Esophagus mucosa (tissue), 1 donor: ENCODE results near the gene RMI1. TPM values are rescaled to one million over a fixed set of nuclear protein-coding genes. Genes with fewer than 3 reads are reported as not detected.
"Not testable (repeated sequence)": the region's sequence is repeated elsewhere in the genome, so short reads cannot be mapped to it uniquely, and the experiment has no call there.

Source experiments
- ATAC-seq: fragments of 200-7000 bp; cut with Tn5 transposase; one replicate; pipeline ENCODE4 v1.9.1; 2020
- total RNA-seq: library from RNA; stranded (reverse); gene quantifications from one replicate; pipeline ENCODE4 v1.2.4, GENCODE V29; 2023
- donor health status: DM: yes; HTN: yes; CAD: no.

Gene RMI1
- total RNA-seq, 1 donor from 2014 or later = 6.7 TPM

DNA sequence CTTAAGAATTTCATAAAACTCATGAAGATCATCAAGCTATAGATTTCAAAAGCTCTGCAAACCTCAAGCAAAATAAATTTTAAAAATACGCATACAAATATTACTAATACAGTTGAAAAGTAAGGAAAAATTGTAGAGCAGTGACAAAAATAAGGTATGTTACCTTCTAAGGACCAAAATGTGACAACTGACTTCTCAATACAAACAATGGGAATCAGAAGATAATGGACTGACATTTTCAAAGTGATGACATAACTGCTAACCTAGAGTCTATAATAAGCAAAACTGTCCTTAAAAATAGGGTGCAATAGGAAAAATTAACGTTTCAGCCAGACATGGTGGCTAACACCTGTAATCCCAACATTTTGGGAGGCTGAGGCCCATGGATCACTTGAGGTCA, 27.1 kb downstream of the RMI1 start:
- no peak for ATAC-seq

- no peak for ATAC-seq
Observed at GRCh38 chr9:84024041-84024575, 43.5 kb downstream of the RMI1 start.

GRCh38 chr9:84027201-84027600, 46.6 kb downstream of the RMI1 start:
- peak; percentile 48 for ATAC-seq

DNA sequence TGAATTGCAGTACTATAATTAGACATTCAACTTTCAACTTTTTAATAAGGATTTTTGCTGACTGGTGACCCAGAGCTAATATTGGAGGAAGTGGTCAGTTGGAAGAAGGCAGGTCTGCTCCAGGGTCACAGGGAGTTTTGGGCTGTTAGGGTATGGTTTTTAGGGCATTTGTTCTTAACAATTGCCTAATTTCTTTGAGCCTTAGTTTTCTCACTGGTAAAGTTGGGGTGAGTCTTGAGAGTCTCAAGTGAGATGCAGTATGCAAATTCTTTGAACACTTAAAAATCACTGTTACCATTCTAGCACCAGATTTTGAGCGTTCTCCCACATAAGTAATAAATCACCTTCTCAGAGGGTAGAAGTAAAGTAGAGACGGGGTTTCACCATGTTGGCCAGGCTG, 50.9 kb downstream of the RMI1 start:
- ATAC-seq = no peak

DNA sequence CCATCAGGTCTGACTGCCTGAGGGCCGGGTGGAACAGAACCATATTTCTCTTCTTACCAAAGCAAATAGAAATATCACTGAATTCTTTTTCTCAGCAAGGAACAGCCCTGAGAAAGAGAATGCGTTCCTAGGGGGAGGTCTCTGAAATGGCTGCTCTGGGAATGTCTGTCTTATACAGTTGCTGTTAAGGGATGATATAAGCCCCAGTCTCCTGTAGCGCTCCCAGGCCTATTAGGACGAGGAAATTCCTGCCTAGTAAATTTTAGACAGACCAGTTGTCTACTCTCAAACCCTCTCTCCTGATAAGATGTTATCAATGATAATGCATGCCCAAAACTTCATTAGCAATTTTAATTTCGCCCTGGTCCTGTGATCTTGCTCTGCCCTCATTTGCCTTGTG, 61.3 kb downstream of the RMI1 start:
- ATAC-seq = not testable (repeated sequence)

GRCh38 chr9:84045481-84046097, 65.0 kb downstream of the RMI1 start:
- no peak for ATAC-seq

Other genes starting within 250 kb of the RMI1 start
- gene GKAP1, start 163.0 kb upstream of the RMI1 start, total RNA-seq = 1.6 TPM
- gene KIF27, start 59.4 kb upstream of the RMI1 start, total RNA-seq = 2.5 TPM
- 349 TPM for gene HNRNPK, start 590 bp upstream of the RMI1 start, total RNA-seq